Vagina (tissue), 2 donors: Measurements from ENCODE around the gene XKR7.

Experiments
- CTCF ChIP-seq, 3 experiments: fragments of 450-650 bp in 2 of 3; fragments of 200-600 bp in 1 of 3; sonication (generic) in 1 of 3; IDR thresholded peaks; one replicate each; pipeline ENCODE4 v1.5.1; 2017 to 2019; ENCODE audit warnings: antibody characterized with exemption in 3 of 3, mild to moderate bottlenecking in 2 of 3, moderate library complexity in 2 of 3
- POLR2A ChIP-seq, 2 donors: fragments of 450-650 bp; IDR thresholded peaks; one replicate each; pipeline ENCODE4 v1.6.1; 2017; ENCODE audit warnings: antibody characterized with exemption in 2 of 2, mild to moderate bottlenecking in 2 of 2, moderate library complexity in 2 of 2
- POLR2AphosphoS5 ChIP-seq, 2 donors: sonication (generic); formaldehyde crosslinking; IDR thresholded peaks; one replicate each; pipeline ENCODE4 v1.9.0; 2017; ENCODE audit warnings: antibody characterized with exemption in 2 of 2, mild to moderate bottlenecking in 2 of 2, low read depth in 1 of 2; ENCODE audit not compliant: insufficient read depth in 1 of 2

GRCh38 chr20:31954500-31954899 lies 13.5 kb upstream of the XKR7 start:
- TF ChIP-seq CTCF (IDR thresholded peaks at IDR 0.05) (no peak), POLR2A (IDR thresholded peaks at IDR 0.05) (no peak), POLR2AphosphoS5 (IDR thresholded peaks at IDR 0.05; ENCODE audit: insufficient read depth in 1 of 2, low read depth in 1 of 2) (no peak)
